CD4-positive, alpha-beta T cell treated with Interleukin-15 for 4 hours (primary cell): ENCODE measurements around the gene LEP.
"Not testable (repeated sequence)": the region's sequence is repeated elsewhere in the genome, so short reads cannot be mapped to it uniquely, and the experiment has no call there.

Experiments used
- DNase-seq: peaks from one replicate; pipeline ENCODE4 v3.0.0-alpha.2; 2020; ENCODE audit warnings: low spot score

The LEP gene

DNA sequence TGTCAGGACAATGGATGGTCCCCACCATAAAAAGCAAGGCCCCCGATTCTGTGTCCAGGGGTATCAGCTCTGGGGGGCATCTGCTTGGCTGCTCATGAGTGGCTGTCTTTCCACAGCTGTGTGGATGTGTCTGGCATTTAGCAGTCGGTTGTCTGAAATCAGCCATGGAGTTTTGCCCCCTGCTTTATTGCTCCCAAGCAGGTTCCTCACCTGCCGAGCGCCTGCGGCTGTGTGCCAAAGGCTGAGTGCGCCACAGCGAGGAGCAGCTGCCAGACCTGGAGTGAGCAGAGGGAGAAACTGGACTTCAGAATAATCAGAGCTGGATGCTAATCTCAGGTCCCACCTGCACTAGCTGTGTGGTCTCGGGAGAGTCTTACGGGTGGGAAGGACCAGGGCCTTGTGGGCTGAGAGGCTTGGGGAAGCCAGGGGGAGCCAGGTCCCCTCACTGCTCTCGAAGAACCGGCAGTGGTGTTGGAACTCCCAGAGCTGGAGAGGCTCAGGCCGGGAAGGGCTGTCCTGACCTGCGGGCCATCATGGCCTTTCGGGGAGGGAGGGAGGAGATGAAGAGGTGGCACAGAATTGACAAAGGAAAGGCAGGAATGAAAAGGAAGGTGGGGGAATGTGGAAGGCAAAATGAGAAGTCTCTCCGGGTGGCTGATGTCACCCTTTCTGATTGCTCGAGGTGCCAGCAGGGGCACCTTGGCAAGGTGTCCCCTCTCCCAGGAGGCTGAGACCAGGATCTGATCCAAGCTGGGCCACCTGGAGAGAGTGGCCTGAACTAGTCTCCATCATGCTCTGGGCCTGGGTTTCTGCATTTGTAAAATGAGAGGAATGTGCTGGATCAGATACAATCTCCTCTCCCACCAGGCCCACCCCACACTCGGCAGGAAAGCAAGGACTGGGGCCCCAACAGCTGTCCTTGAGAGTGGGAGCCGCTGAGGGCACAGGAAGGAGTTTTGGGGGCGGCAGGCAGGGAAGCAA is 30.2 kb upstream of the LEP start:
- no peak for DNase-seq

DNA sequence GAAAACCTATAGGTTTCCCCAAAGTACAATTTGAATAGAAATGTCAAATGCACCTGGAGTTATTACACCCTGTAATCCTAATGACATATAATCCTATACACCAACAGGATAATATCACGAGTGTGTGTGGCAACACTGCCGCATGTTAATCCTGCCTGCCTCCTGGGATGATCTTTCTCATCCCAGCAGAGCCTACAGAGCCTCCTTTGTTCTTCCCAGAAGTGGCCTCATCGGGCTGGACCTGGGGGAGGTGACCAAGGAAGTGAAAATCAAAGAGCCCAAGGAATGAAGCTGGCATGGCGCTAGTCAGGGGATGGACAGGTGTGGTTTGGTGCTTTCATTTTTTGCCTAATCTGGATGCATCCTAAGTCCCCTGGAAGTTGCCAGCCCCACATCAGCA is 29.5 kb upstream of the LEP start:
- no peak for DNase-seq

DNA sequence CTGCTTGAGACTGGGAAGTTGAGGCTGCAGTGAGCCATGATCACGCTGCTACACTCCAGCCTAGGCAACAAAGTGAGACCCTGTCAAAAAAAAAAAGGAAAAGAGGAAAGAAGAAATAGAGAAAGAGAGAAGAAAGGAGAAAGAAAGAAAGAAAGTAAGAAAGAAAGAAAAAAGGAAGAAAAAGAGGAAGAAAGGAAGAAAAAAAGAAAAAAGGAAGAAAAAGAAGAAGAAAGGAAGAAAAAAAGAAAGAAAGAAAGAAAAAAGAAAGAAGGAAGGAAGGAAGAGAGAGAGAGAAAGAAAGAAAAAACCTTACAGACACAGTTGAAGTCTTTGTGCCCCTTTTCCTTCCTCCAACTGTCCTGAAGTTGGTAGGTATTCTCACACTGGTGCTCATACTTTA is 26.6 kb upstream of the LEP start:
- no peak for DNase-seq

DNA sequence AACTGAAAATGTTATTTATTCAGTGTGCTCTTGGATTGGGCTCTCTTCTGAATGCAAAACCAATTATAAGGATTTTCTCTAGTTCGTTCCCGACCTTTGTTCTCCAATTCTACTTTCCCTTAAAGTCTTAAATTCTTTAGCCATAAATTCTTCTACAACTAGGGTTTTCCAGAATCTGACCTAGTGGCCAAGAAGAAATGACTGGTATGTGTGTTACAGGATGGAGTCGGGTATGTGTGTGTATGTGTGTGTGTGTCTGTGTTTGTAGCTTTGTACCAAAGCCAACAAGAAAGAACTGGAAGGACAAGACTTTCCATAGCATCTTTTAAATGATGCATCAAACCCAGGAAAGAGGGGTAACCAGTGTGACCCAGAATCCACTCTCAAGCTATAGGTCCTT is 25.8 kb upstream of the LEP start:
- no peak for DNase-seq

DNA sequence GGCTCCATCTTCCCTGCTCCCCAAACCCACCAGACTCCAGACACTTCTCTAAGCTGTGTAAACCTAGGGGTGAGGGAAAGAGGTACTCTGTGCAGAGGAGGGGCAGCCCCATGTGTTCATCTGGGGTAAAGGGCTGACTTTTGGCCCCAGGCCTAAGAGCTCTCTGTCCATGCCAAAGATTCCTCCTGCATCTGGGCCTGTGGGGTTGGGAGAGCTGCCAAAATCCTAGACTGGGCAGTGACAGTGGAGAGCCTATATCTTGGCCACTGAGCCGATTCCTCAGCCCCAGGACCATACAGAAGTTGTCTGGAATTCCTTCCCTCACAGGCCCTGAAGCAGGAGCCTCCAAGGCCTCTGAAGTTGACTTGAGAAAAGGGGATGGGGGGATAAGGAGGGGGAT is 25.3 kb upstream of the LEP start:
- no peak for DNase-seq

DNA sequence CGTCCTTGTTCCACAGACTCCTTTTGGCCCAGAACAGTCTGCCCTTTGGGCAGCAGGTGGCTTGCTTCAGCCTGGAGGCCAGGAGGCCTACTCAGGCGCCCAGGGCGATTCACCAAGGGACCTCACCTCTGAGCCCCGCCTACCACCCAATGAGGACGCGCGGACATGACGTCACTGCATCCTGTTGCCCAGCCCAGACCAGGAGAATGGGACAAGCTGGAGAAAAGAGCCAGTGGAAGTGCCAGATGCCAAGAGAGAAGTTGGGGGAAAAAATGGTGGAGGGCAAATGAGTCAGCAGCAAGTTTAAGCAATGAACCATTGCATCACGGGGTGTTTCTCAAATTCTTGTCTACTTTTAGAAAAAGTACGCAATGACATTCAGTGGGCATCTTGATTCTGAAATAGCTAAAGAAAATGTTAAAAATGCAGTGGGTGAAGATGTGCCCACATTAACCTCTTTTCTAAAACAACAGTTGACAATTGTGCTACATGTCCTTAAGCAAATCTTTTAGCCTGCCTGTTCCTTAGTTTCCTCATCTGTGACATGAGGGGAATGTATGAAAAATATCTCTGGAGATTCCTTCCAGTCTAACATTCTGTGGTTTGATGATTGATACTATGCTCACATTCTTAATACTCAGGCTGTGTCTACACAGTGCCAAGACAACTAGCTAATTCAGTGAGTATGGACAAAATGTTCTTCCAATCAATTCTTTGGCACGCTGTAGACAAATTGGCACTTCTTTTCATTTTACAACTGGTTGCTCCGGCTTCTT is 23.9 kb upstream of the LEP start:
- DNase-seq, result no peak

DNA sequence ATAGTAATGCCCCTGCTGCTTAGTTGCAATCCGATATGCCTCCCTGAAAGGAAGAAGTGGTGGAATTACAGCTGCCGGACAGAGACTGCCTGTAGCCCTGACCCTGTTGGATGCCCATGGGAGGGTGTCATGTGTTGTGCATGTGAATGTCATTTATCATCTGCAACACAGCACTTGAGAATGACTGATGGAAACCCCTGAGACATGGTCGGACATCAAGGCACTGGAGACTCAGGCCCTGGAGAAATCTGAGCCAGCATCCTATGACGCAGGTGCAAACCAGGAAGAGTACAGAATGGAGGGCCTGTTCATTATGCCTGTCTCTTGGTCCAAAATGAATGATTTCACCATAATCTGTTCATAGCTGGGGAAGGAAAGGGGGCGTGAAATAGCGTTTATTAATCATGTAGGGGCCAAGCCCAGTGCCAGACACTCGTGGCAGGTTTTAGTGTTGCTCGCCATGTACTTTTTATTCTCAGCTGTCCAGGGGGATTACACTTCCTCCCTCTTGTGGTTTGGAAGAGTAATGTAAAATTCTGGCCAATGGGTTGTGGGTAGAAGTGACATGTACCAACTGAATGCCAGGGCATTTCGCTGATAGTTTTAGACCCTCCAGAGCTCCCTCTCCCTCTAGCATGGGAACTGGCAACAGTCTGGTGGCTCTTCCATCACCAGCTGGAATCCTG is 23.0 kb upstream of the LEP start:
- DNase-seq, result no peak

DNA sequence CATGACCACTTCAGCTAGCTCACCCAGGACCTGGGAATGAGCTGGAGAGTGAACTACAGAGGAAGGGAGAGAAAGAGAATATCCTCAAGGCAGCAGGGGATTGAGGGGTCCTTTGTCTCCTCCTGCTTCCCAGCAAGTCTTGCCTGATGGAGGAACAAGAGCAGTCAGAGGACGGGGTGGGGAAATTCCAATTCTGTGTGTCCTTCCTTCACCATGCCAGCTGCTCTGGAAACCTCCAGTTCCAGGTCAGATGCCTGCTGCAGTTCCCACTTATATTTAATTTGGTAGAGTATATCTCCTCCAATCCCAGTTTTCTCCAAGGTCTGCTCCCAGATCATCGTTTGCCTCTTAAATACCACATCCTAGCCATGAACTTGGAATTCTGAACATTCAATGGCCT is 21.4 kb upstream of the LEP start:
- no peak for DNase-seq

DNA sequence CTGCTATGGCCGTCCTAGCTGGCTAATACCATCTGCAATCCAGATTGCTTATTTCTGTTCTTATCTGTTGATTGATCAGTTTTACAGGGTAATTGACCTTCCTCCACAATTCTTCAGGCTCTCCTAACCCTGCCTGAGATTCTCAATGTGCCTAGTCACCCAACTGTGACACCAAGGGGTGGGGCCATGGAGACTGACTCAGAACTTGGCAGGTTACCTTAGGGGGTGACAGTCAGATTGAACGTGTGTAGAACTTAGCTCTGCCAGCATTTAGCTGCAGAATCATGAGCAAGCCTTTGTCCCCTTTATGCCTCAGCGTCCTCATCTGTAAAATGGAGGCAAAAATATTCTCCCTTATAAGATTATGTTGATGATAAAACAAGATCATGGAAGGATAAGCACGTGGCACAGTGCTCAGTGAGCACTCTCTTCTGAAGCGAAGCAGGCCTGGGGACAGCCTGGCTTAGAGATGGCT is 19.1 kb upstream of the LEP start:
- no peak for DNase-seq

DNA sequence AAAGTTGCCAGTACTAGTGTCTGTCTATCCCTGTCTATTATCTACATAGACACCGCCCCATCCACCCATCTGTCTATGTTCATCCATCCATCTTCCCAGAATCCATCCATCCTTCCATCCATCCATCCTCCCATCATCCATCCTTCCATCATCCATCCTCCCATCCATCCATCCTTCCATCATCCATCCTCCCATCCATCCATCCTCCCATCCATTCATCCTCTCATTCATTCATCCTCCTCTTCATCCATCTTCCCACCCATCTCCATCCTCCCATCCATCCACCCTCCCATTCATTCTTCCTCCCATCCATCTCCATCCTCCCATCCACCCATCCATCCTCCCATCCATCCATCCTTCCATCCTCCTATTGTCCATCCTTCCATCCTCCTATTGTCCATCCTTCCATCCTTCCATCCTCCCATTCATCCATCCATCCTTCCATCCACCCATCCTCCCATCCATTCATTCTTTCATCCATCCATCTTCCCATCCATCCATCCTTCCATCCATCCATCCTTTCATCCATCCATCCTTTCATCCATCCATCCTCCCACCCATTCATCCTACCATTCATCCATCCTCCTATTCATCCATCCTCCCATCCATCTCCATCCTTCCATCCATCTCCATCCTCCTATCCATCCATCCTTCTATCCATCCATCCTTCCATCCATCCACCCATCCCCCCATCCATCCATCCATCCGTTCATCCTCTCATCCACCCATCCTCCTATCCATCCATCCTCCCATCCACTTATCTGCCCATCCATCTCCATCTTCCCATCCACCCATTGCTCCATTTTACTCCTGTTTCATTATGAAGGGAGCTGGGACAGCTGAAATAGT is 14.7 kb upstream of the LEP start:
- no peak for DNase-seq

DNA sequence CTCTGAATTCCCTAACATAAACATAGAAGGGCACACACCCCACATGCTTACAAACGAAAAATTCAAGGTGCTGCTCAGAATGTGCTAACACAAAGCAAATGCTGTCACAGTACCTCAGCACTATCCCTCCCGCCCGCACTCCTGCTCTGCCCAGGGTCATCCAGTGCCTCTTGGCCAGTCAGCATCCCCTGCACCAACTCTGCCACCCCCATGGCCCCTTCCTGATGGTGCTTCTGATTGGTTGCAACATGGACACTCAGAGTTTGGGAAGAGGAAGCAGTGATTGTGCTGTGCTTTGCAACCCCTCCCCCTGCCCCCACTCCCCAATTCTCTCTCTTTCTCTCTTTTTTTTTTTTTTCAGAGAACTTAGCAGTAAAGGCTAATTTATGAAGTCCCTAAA is 13.8 kb upstream of the LEP start:
- no peak for DNase-seq

DNA sequence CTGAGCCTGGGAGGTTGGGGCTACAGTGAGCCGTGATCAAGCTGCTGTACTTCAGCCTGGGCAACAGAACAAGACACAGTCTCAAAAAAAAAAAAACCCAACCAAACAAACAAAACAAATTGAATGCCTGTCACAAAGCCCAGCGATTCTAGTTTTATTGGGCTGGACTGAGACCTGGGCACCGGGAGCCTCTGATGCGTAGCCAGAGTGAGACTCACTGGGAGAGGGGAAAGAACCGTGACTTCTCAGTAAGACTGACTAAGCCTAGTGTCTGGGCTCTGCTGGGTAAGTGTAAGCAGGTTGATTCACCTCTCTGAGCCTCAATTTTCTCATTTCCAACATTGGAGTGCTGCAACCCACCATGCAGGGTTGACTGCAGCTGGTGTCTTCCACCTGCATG is 10.1 kb upstream of the LEP start:
- DNase-seq, result no peak

DNA sequence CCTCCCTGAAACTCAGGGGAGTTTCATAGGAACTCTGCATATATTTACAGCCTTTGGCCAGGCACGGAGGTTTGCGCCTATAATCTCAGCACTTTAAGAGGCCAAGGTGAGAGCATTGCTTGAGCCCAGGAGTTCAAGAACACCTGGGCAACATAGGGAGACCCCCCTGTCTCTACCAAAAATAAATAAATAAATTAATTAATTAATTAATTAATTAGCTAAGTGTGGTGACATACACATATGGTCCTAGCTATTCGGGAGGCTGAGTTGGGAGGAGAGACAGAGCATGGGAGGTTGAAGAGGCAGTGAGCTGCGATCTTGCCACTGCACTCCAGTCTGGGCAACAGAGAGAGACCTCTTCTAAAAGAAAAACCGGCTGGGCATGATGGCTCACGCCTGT is 9.4 kb upstream of the LEP start:
- DNase-seq, result no peak

DNA sequence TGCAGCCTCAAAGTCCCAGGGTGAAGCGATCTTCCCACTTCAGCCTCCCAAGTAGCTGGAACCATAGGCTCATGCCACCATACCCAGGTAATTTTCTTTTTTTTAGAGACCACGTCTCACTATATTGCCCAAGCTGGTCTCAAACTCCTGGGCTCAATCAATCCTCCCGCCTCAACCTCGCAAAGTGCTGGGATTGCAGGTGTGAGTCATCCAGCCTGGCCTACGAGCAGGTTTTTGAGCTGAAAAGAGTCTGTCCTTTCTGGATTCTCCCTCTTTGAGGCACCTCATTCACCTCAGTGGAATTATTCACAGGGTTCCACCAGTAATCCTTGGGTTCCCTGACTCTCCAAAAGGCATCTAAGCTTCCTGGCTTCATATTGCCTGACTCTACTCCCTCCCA is 7.6 kb upstream of the LEP start:
- DNase-seq, result no peak

DNA sequence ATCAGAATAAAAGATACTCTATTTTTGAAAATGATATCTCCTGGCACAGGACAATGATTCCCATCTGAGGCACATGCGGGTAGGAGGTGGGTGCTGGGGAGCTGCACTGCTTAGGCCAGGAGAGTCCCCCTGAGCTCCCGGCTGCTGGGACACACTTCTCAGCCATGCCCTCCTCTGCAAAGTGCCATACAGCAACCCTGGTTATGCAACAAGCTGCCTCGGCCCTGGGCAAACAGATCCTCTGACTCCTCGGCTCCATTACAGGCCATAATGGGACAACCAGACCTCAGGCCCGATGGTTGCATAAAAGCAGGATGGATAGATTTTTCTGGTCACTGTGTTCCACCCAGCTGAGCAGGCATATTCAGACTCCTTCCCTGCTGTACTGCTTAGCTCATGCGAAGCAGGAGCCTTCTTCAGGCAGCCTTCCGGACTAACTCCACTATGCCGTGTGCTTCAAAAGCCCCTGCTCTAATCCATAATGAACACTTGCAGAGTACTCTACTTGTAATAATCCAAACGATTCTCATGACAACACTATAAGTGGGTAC is 6.5 kb upstream of the LEP start:
- DNase-seq, result no peak

DNA sequence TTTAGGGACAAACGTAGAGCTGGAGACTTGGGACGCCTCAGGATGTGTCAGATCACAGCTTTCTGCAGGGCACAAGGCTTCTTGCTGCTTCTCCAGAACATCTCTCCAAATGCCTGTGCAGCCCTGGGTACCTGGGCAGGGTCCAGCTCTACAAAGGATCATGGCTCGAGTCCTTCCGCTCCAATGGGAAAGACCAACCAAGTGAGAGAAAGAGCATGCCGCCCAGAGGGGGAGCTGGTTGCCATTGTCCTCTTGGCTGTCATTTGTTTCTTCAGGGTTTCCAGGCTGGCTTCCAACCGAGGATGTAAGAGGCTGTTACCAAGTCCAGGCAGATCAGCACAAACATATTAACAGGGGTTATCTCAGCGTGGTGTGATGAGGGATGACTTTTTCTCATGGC is 5.6 kb upstream of the LEP start:
- no peak for DNase-seq

DNA sequence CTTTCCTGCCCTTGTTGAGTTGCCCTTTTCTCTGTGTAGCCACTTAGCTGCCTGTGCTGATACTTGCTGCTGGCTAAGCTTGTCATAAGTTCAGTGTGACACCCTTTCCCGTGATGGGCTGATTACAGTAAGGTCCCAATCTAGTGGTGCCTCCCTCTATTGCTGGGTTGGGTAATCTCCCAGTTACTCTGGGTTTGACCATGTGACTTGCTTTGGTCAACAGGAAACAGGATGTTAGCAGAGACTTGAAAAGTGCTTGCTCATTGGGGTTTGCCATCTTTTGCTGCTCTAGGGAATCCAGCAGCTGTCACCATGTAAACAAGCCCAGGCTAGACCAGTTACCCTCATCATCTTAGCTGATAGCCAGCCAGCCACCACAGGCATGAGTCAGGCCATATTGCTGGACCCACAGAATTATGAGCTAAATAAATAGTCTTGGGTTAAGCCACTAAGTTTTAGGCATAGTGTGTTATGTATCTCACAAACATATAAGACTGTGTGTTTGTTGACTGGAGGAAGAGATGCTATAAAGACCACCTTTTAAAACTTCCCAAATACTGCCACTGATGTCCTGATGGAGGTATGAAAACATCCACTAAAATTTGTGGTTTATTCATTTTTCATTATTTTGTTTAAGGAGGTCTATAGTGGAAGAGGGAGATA is 4.0 kb upstream of the LEP start:
- no peak for DNase-seq

DNA sequence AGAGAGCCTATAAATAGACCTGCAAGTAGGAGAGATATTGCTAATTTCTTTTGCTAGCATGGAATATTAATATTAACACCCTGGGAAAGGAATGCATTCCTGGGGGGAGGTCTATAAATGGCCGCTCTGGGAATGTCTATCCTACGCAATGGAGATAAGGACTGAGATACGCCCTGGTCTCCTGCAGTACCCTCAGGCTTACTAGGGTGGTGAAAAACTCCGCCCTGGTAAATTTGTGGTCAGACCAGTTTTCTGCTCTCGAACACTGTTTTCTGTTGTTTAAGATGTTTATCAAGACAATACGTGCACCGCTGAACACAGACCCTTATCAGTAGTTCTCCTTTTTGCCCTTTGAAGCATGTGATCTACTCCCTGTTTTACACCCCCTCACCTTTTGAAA is 1.9 kb upstream of the LEP start:
- DNase-seq, result not testable (repeated sequence)

DNA sequence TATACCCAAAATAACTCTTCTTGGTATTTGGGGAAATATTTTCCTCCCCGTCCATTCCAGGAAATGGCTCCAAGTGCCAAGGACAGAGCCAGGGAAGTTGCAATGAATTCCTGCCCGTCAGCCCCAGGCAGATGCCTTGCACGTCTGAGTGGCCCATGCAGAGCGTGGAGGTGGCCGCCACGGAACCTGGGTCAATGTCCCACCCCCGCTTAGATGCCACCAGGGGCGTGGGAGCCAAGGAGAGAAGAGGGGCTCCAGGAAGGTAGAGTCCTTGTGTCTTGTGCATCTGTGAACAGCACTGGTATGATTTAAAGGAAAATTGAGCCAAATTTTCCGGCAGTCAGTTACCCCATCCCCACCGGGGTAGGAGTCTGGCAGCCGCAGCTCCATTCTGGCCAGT is 1.6 kb downstream of the LEP start:
- no peak for DNase-seq

DNA sequence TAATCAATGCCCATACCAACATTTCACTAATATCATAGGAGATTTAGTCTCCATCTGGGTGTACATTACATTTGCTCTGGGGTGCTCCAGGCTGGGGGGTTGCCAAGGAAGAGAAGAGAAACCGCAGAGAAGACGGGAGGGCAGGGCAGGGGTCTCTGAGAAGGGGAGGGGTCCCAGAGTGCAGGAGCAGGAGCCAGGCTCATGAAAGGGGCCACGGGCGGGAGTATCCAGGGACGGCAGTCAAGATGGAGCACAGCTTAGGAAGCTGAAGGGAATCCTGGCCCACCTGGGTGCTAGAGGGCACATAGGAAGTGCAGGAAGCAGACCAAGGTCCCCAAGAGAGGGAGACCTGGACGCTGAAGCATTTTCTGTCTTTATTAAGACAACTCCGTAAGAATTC is 2.2 kb downstream of the LEP start:
- DNase-seq, result no peak

DNA sequence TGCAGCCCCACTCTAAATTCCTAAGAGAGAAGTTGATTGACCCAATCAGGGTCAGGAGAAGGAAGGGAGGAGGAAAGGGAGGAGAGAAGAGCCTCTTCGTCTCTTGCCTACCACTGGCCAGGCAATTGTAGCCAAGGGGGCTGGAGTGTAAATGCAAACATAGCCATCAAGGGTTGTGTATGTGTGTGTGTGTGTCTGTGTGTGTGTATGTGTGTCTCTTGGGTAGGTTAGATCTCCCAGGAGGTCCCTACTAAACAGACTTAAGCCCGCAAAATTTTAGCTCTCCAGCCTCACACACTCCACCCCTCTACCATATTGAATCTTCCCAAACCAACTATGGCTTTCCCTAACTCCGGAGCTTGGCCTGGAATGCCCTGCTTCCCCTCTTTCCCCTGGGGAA is 3.8 kb downstream of the LEP start:
- no peak for DNase-seq
